ENCODE measurements around the gene CEP170B.
"Not testable (repeated sequence)": the region's sequence is repeated elsewhere in the genome, so short reads cannot be mapped to it uniquely, and the experiment has no call there.

Gene CEP170B

GRCh38 chr14:104933746-104934733 lies 69.0 kb downstream of the CEP170B start:
- no peak for DNase-seq

GRCh38 chr14:104935026-104935650 lies 70.1 kb downstream of the CEP170B start:
- DNase-seq, result no peak

- no peak for DNase-seq
These were observed 70.9 kb downstream of the CEP170B start for GRCh38 chr14:104935955-104936354.

GRCh38 chr14:104936361-104937155 lies 71.5 kb downstream of the CEP170B start:
- DNase-seq, result no peak

- DNase-seq, result no peak
These were observed 72.1 kb downstream of the CEP170B start for GRCh38 chr14:104937161-104937560.

- DNase-seq, result no peak
These were observed 72.8 kb downstream of the CEP170B start for GRCh38 chr14:104937694-104938365.

GRCh38 chr14:104938436-104938835 lies 73.4 kb downstream of the CEP170B start:
- no peak for DNase-seq

- no peak for DNase-seq
These were observed 73.9 kb downstream of the CEP170B start for GRCh38 chr14:104938960-104939359.

GRCh38 chr14:104939666-104940410 lies 74.8 kb downstream of the CEP170B start:
- no peak for DNase-seq

- DNase-seq, result no peak
These were observed 75.6 kb downstream of the CEP170B start for GRCh38 chr14:104940526-104941150.

- no peak for DNase-seq
These were observed 76.7 kb downstream of the CEP170B start for GRCh38 chr14:104941508-104942365.

- no peak for DNase-seq
These were observed 77.5 kb downstream of the CEP170B start for GRCh38 chr14:104942586-104942985.

GRCh38 chr14:104943216-104944015 lies 78.3 kb downstream of the CEP170B start:
- DNase-seq, result not testable (repeated sequence)

- not testable (repeated sequence) for DNase-seq
These were observed 78.9 kb downstream of the CEP170B start for GRCh38 chr14:104944016-104944308.

- not testable (repeated sequence) for DNase-seq
These were observed 79.6 kb downstream of the CEP170B start for GRCh38 chr14:104944436-104945205.

- DNase-seq, result not testable (repeated sequence)
These were observed 80.2 kb downstream of the CEP170B start for GRCh38 chr14:104945266-104945665.

Data from cerebellar nuclear complex (tissue), 1 donor.